ENCODE measurements around the gene ABHD17A.
A peak's percentile ranks its signal among the peaks of the same experiment; 100 is the strongest.
"Not testable (repeated sequence)": the region's sequence is repeated elsewhere in the genome, so short reads cannot be mapped to it uniquely, and the experiment has no call there.

ABHD17A gene

DNA sequence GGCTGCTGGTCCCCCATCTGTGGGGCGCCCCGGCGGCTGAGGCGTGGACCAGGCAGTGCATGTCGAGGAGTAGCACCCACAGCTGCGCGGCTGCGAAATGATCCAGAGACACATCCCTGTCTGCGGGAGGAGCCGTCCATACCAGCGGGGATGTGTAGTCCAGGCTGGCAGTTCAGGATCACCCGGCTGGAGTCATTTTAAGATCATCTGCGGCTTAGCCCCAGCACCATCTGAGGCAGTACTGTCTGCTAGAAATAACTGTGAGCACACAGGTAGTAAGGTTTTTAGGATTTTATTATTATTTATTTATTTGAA, 23.0 kb upstream of the ABHD17A start:
- DNase-seq: no peak

- DNase-seq: no peak
Observed at GRCh38 chr19:1907563-1908363, 22.5 kb upstream of the ABHD17A start.

GRCh38 chr19:1906985-1907562, 21.8 kb upstream of the ABHD17A start:
- DNase-seq: no peak

DNA sequence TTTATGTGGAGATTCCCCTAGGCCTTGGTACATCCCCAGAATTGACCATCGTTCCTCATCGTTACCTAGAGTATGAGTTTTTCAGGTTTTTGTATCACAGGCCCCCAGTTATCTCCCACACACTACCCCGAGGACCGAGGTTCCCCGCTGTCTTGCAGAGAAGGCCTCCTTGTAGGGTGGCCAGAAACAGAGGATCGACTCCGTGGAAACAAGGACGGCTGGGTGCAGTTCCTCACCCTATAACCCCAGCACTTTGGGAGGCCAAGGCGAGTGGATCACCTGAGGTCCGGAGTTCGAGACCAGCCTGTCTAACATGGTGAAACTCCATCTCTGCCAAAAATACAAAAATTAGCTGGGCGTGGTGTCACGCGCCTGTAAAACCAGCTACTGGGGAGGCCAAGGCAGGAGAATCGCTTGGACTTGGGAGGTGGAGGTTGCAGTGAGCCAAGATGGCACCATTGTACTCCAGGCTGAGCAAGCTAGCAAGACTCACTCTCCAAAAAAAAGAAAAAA, 20.6 kb upstream of the ABHD17A start:
- DNase-seq: no peak

DNA sequence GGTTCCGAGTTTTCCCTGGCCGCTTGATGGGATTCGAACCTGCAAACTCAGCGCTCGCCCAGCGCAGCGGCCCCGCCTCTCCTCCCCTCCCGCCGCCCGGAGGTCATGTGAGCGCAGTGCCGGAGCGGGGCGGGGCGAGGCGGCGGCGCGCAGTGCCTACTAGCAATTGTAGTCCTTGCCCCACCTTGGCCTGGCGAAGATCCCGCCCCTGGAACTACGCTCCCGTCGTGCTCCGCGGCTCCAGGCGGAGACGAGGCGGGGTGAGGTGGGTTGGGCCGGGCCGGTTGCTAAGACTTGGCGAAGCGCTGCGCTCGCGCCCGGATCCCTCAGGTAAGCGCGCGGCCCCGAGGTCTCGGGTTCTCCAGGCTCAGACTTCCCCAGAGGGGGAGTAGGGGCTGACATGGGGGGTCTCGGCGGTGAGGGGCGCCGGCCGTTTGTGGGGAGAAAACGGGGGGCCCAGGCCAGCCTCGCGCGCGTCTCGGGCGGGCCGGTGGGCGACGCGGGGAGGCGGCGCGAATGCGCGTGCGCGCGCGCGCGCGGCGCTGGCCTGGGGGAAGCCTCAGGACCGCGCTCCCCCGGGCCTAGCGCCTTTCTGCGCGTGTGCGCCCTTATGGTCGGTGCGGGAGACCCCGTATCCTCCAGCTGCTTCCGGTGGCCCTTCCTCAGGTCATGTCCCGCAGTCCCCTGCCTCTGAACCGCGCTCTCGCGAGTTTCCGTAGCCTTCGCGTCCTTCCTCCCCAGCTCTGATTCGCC, 20.0 kb upstream of the ABHD17A start, which contains the start of the genes ADAT3 and SCAMP4:
TSS of gene ADAT3 (plus strand) at position 290 of the 753 bp plus-strand sequence. CDS start 6,649 bp downstream, outside the sequence.
TSS of gene SCAMP4 (plus strand) at position 290 of the 753 bp plus-strand sequence. CDS start 9,621 bp downstream, outside the sequence.
- DNase-seq: peak; percentile 98

DNA sequence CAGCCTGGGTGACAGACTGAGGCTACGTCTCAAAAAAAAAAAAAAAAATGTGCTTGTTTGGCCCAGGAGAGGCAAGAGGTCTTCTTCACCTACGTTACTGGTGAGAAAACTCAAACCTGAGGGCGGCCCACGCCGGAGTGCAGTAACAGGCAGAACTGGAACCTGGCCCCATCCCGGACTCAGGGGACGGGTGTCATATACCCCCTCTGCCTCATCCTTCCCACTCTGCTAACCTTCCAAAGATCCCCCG, 19.5 kb upstream of the ABHD17A start:
- no peak for DNase-seq

DNA sequence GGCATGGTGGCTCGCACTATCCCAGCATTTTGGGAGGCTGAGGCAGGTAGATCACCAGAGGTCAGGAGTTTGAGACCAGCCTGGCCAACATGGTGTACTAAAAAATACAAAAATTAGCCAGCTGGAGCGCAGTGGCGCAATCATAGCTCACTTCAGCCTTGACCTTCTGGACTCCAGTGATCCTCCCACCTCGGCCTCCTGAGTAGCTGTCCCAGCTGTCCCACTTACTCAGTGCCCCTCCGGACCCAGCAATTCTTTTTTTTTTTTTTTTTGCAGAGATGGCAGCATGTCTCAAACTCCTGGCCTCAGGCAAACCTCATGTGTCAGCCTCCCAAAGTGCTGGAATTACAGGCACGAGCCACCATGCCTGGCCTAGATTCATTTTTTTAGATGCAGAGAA, 17.6 kb upstream of the ABHD17A start:
- no peak for DNase-seq

- DNase-seq: no peak
Observed at GRCh38 chr19:1901940-1902404, 16.7 kb upstream of the ABHD17A start.

GRCh38 chr19:1896508-1896907, 11.2 kb upstream of the ABHD17A start:
- DNase-seq: no peak

GRCh38 chr19:1893791-1894190, 8.5 kb upstream of the ABHD17A start:
- no peak for DNase-seq

GRCh38 chr19:1889907-1890306, 4.6 kb upstream of the ABHD17A start:
- no peak for DNase-seq

GRCh38 chr19:1888385-1888784, 3.1 kb upstream of the ABHD17A start:
- no peak for DNase-seq

GRCh38 chr19:1886360-1886759, 1.1 kb upstream of the ABHD17A start:
- not testable (repeated sequence) for DNase-seq

DNA sequence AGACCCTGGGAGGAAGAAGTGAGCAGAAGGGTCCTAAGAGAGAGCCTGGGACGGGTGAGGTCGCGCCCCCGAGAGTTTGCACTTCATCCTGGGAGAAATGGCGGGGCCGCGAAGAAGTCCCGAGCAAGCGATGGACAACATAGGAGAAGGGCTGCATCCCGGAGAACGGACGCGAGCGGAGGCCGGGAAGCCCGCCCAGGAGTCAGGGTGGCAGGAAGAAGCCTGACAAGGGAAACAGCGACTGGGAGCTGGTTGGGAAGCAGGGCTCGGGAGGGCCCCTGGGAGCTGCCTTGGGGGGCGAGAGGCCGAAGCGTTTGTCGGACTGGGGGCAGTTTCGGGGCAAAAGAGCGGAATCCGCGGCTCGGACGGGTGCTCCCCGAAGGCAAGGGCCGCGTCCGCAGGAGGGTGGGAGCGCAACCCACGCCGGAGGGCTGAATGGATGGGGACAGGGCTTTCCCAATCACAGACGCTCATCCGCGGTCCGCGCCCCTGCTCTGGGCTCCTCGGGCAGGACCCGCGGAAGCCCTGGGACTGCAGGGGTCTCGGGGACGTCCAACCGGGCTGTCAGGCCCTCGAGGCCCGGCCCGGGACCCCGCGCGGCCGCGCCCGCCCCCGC, 469 bp downstream of the ABHD17A start:
- DNase-seq: no peak

- DNase-seq: no peak
Observed at GRCh38 chr19:1884291-1884718, 991 bp downstream of the ABHD17A start.

- DNase-seq: no peak
Observed at GRCh38 chr19:1883784-1884183, 1.5 kb downstream of the ABHD17A start.

DNA sequence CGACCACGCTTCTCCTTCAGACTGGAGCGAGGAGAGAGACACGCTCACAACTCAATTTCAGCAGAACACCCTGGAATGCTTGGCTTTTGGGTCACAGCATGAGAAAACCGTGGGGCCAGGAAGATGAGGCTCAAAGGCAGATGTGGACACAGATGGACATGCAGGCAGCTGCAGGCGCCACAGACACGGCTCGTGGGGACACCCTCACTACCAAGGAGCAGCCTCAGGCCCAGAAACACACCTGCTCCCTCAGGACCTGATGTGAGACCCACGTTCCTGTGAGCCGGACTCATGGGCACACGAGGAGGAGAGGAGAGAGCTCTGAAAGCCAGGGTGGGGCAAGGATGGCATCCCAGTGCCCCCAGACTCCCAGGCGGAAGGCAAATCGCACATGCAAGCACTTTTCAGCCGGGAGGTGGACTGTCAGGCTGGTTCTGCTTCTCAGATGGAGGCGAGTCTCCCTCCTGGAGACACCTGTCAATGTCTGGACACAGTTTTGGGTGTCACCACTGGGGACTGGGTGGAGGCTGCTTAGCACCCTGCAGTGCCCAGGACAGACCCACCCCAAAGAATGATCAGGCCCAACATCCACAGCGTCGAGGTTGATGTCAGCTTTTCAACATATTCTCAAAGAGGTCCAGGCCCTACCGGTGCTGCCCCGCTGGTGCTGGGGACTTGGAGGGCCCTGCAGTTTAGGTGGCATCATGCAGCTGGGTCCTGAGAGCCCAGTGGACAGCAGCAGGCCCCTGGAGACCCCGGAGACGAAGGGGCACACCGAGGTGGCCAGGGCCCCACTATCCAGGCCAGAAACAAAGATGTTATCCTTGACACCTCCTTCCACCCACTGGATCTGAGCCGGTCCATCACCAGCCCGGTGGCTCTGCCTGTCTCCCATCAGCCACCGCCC, 2.3 kb downstream of the ABHD17A start:
- no peak for DNase-seq

DNA sequence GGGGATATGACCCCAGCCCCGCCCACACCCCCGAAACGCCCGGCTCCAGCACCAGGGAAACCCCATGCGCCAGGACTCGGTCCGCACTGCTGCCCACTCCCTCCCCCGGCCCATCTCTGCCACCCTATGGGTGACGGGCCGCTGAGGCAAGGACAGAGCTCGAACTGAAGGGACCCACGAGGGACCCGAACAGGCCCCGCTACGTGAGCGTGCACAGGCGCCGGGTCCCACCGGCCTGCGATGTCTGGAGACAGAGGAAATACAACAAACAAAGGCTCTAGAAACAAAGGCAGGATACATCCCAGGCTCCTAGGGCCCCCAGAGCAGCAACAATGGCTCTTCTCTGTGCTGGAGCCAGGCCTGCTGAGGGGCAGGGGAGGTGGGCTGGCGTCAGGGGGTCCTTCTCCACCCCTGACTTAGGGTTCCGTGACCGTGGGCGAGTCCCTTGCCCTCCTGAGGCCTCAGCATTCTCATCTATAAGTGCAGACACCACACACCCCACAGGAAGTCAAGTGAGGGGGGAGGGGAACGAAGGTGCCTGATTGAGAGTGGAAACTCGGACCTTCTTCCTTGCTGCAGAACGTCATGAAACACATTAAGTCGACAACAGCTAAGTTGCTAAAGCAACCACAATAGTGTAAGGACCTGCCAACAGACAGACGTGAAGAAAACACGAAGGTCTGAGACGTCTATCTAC, 3.1 kb downstream of the ABHD17A start:
- DNase-seq: no peak

DNA sequence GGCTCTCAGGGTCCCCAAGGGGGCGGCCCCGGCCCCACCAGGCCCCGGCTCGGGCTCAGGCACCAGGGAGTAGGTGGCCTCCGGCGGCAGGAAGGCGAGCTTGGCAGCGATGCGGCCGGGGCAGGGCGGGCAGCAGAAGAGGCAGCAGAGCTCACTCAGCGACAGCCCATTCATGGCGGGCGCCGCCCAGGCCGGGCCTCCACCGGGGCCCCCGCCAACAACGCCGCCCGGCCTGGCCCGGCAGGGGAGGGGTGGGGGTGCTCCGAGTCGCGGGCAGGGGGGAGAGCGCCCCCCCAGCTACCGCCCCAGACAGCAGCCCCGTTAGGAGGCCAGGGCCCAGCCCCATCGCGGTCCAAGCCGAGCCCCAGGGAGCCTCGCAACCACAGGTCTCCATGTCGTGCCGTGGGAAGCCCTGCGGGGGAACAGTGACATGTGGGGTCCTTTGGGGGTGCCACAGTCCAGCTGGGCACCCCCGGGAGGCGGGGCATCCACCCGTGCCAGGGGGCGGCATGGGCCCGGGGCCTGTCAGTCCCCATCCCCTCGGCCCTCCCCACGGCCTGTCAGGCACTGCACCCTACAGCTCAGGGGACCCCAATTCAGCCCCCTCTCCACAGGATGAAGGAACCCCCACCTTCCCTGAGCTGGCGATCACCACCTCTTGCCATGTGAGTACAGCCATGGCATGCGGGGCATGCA, 3.8 kb downstream of the ABHD17A start:
- not testable (repeated sequence) for DNase-seq

- no peak for DNase-seq
Observed at GRCh38 chr19:1880611-1881392, 4.5 kb downstream of the ABHD17A start.
